Stimulated activated CD8-positive, alpha-beta memory T cell treated with anti-CD3 and anti-CD28 coated beads, Interleukin-2, amount 100 ng/mL, for 1 hour (primary cell): ENCODE measurements around the gene MEGF11.

Experiments used
- DNase-seq, 2 donors: peaks; one replicate each; pipeline ENCODE4 v3.0.0-alpha.2; 2020; ENCODE audit warnings: low read depth in 2 of 2

Gene MEGF11

GRCh38 chr15:66115568-66116206 lies 137.9 kb downstream of the MEGF11 start:
- DNase-seq: no peak

GRCh38 chr15:66114863-66115425 lies 138.6 kb downstream of the MEGF11 start:
- no peak for DNase-seq

GRCh38 chr15:66112388-66112787 lies 141.2 kb downstream of the MEGF11 start:
- no peak for DNase-seq

- no peak for DNase-seq
Measured at GRCh38 chr15:66111363-66111762, 142.2 kb downstream of the MEGF11 start.

- DNase-seq: no peak
Measured at GRCh38 chr15:66110864-66111263, 142.7 kb downstream of the MEGF11 start.

- no peak for DNase-seq
Measured at GRCh38 chr15:66109826-66110225, 143.7 kb downstream of the MEGF11 start.

- DNase-seq: no peak
Measured at GRCh38 chr15:66108483-66109265, 144.9 kb downstream of the MEGF11 start.

GRCh38 chr15:66107070-66107469 lies 146.5 kb downstream of the MEGF11 start:
- no peak for DNase-seq

- DNase-seq: no peak
Measured at GRCh38 chr15:66105286-66106265, 148.0 kb downstream of the MEGF11 start.

GRCh38 chr15:66103293-66103590 lies 150.3 kb downstream of the MEGF11 start:
- DNase-seq: no peak

- DNase-seq: no peak
Measured at GRCh38 chr15:66102563-66103292, 150.8 kb downstream of the MEGF11 start.

- DNase-seq: no peak
Measured at GRCh38 chr15:66101715-66102395, 151.7 kb downstream of the MEGF11 start.

GRCh38 chr15:66100761-66101160 lies 152.8 kb downstream of the MEGF11 start:
- DNase-seq: no peak

- no peak for DNase-seq
Measured at GRCh38 chr15:66099950-66100671, 153.4 kb downstream of the MEGF11 start.

- no peak for DNase-seq
Measured at GRCh38 chr15:66098022-66098363, 155.6 kb downstream of the MEGF11 start.

- no peak for DNase-seq
Measured at GRCh38 chr15:66097151-66098021, 156.2 kb downstream of the MEGF11 start.

GRCh38 chr15:66096688-66097058 lies 156.9 kb downstream of the MEGF11 start:
- DNase-seq: no peak

GRCh38 chr15:66095871-66096687 lies 157.5 kb downstream of the MEGF11 start:
- DNase-seq: no peak
